Measurements from ENCODE around the gene LILRB1.

Gene LILRB1

GRCh38 chr19:54659300-54659699, 29.0 kb downstream of the LILRB1 start:
- Histone ChIP-seq H3K27me3 (ENCODE audit: low read length) (no peaks in the 10 kb centered on the region), H4K20me1 (ENCODE audit: low read depth, low read length) (no peaks in the 10 kb centered on the region), H3K36me3 (ENCODE audit: low read length) (no peaks in the 10 kb centered on the region), H3K27ac (ENCODE audit: low read depth, low read length) (no peak overlapping the region), H3K9me2 (replicated peaks; ENCODE audit: insufficient read depth, low read length) (no peaks in the 10 kb centered on the region), H3K9ac (ENCODE audit: low read length) (no peak overlapping the region), H3F3A (ENCODE audit: insufficient read depth) (no peaks in the 10 kb centered on the region), H3K4me3 (ENCODE audit: insufficient read depth, low read length, poor library complexity, severe bottlenecking) (no peak overlapping the region), H2AFZ (ENCODE audit: low read depth, low read length, severe bottlenecking) (no peak overlapping the region), H3K79me2 (ENCODE audit: insufficient read depth, low read length) (no peaks in the 10 kb centered on the region), H3K9me3 (ENCODE audit: insufficient read depth, low read length) (no peaks in the 10 kb centered on the region), H3K4me2 (ENCODE audit: low read depth, low read length, poor library complexity, severe bottlenecking) (no peak overlapping the region)
- TF ChIP-seq CTCF (IDR thresholded peaks at IDR 0.05; ENCODE audit: insufficient read depth, low read length, poor library complexity, severe bottlenecking) (no peak), EZH2phosphoT487 (conservative IDR thresholded peaks at IDR 0.05; ENCODE audit: low read length) (no peak)

GRCh38 chr19:54660306-54660705, 30.0 kb downstream of the LILRB1 start:
- Histone ChIP-seq H2AFZ (ENCODE audit: low read depth, low read length, severe bottlenecking) (no peak overlapping the region), H3K27ac (ENCODE audit: low read depth, low read length) (no peak overlapping the region), H3K27me3 (ENCODE audit: low read length) (no peaks in the 10 kb centered on the region), H4K20me1 (ENCODE audit: low read depth, low read length) (no peaks in the 10 kb centered on the region), H3K79me2 (ENCODE audit: insufficient read depth, low read length) (no peaks in the 10 kb centered on the region), H3K9ac (ENCODE audit: low read length) (no peak overlapping the region), H3K9me3 (ENCODE audit: insufficient read depth, low read length) (no peaks in the 10 kb centered on the region), H3K4me3 (ENCODE audit: insufficient read depth, low read length, poor library complexity, severe bottlenecking) (no peak overlapping the region), H3K36me3 (ENCODE audit: low read length) (no peaks in the 10 kb centered on the region), H3K4me2 (ENCODE audit: low read depth, low read length, poor library complexity, severe bottlenecking) (no peak overlapping the region), H3K9me2 (replicated peaks; ENCODE audit: insufficient read depth, low read length) (no peaks in the 10 kb centered on the region), H3F3A (ENCODE audit: insufficient read depth) (no peaks in the 10 kb centered on the region)
- TF ChIP-seq EZH2phosphoT487 (conservative IDR thresholded peaks at IDR 0.05; ENCODE audit: low read length): no peak
- TF ChIP-seq CTCF (IDR thresholded peaks at IDR 0.05; ENCODE audit: insufficient read depth, low read length, poor library complexity, severe bottlenecking): no peak

GRCh38 chr19:54660964-54661363, 30.7 kb downstream of the LILRB1 start:
- Histone ChIP-seq H3K27me3 (ENCODE audit: low read length) (no peaks in the 10 kb centered on the region), H3K4me3 (ENCODE audit: insufficient read depth, low read length, poor library complexity, severe bottlenecking) (no peak overlapping the region), H3F3A (ENCODE audit: insufficient read depth) (no peaks in the 10 kb centered on the region), H3K9me2 (replicated peaks; ENCODE audit: insufficient read depth, low read length) (no peaks in the 10 kb centered on the region), H3K79me2 (ENCODE audit: insufficient read depth, low read length) (no peaks in the 10 kb centered on the region), H4K20me1 (ENCODE audit: low read depth, low read length) (no peaks in the 10 kb centered on the region), H3K27ac (ENCODE audit: low read depth, low read length) (no peak overlapping the region), H3K9me3 (ENCODE audit: insufficient read depth, low read length) (no peaks in the 10 kb centered on the region), H3K36me3 (ENCODE audit: low read length) (no peaks in the 10 kb centered on the region), H2AFZ (ENCODE audit: low read depth, low read length, severe bottlenecking) (no peak overlapping the region), H3K9ac (ENCODE audit: low read length) (no peak overlapping the region), H3K4me2 (ENCODE audit: low read depth, low read length, poor library complexity, severe bottlenecking) (no peak overlapping the region)
- no peak for TF ChIP-seq CTCF (IDR thresholded peaks at IDR 0.05; ENCODE audit: insufficient read depth, low read length, poor library complexity, severe bottlenecking)
- no peak for TF ChIP-seq EZH2phosphoT487 (conservative IDR thresholded peaks at IDR 0.05; ENCODE audit: low read length)

Measured in SU-DHL-6 (cell line).